Fibroblast of mammary gland (primary cell): ENCODE results near the gene RNASE9.
"Not testable (repeated sequence)": the region's sequence is repeated elsewhere in the genome, so short reads cannot be mapped to it uniquely, and the experiment has no call there.

Experiments
- DNase-seq: peaks from one replicate; pipeline ENCODE4 v3.0.0-alpha.2; 2010; ENCODE audit warnings: low read depth
- H3K4me3 ChIP-seq: 2 replicates; pipeline ENCODE4 v1.5.1; 2011; ENCODE audit warnings: low read depth, mild to moderate bottlenecking, low read length, moderate library complexity; ENCODE audit not compliant: control insufficient read depth
- CTCF ChIP-seq: conservative IDR thresholded peaks from 2 replicates; pipeline ENCODE4 v1.5.1; 2011; ENCODE audit warnings: low read depth, low read length, inconsistent platforms; ENCODE audit not compliant: control insufficient read depth, insufficient read depth

The RNASE9 gene

GRCh38 chr14:20578325-20578724 lies 17.5 kb upstream of the RNASE9 start:
- no peak overlapping the region for H3K4me3 ChIP-seq
- TF ChIP-seq CTCF: no peak
- DNase-seq: no peak

GRCh38 chr14:20572382-20572990 lies 11.6 kb upstream of the RNASE9 start:
- DNase-seq, H3K4me3 ChIP-seq: not testable (repeated sequence)

GRCh38 chr14:20570720-20571119 lies 9.9 kb upstream of the RNASE9 start:
- DNase-seq, H3K4me3 ChIP-seq: not testable (repeated sequence)

GRCh38 chr14:20569865-20570264 lies 9.0 kb upstream of the RNASE9 start:
- not testable (repeated sequence) for DNase-seq, H3K4me3 ChIP-seq

- DNase-seq: no peak
- no peak overlapping the region for H3K4me3 ChIP-seq
- TF ChIP-seq CTCF: no peak
Measured at GRCh38 chr14:20569066-20569465, 8.2 kb upstream of the RNASE9 start.

- DNase-seq: no peak
- no peak for TF ChIP-seq CTCF
Measured at GRCh38 chr14:20568393-20568792, 7.5 kb upstream of the RNASE9 start.

GRCh38 chr14:20567199-20567598 lies 6.4 kb upstream of the RNASE9 start:
- not testable (repeated sequence) for H3K4me3 ChIP-seq, DNase-seq

More at GRCh38 chr14:20568393-20568792, 7.5 kb upstream of the RNASE9 start:
- no peak overlapping the region for H3K4me3 ChIP-seq

- H3K4me3 ChIP-seq: no peak overlapping the region
- DNase-seq: no peak
- TF ChIP-seq CTCF: no peak
Measured at GRCh38 chr14:20564501-20564997, 3.7 kb upstream of the RNASE9 start.

GRCh38 chr14:20563971-20564370 lies 3.1 kb upstream of the RNASE9 start:
- no peak for TF ChIP-seq CTCF
- H3K4me3 ChIP-seq: no peak overlapping the region
- DNase-seq: no peak
